ENCODE data around the gene MASTL.

Gene MASTL

GRCh38 chr10:27225011-27225590, 69.9 kb downstream of the MASTL start:
- DNase-seq: no peak

- DNase-seq: no peak
Measured at GRCh38 chr10:27225642-27226257, 70.6 kb downstream of the MASTL start.

- DNase-seq: no peak
Measured at GRCh38 chr10:27230022-27230421, 74.9 kb downstream of the MASTL start.

GRCh38 chr10:27235706-27236105, 80.6 kb downstream of the MASTL start:
- DNase-seq: no peak
